ENCODE results near the gene DNLZ. TPM values are rescaled to one million over a fixed set of nuclear protein-coding genes. Genes with fewer than 3 reads are reported as not detected.

Gene DNLZ
- total and polyA plus RNA-seq, 7 donors = 8.2 to 40.7 (median 18.7) TPM

DNA sequence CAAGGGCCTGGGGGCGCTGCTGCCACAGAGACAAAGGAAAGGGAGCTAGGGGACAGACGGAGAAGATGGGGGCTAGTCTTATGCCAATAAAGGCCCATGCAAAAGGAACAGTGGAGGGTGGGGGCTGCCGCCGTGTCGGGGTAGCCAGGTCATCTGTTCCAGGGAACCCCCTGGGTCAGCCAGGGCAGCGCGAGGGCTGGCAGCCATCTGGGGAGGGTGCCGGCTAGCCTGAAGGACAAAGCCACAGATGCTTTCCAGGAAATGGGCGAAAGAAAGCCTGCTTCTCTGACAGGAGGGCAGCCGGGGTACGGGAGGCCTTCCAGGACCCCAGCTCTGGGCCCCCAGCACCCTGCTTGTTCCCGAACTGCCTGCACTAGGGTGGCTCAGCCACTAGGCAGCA is 11.6 kb upstream of the DNLZ start:
- 91 to 93% (median 91%) methylated on average over 12 of the region's 12 CpGs for WGBS, 3 donors
- intact Hi-C loops (cut with DNase I) = no loop called here
- H3K4me3 ChIP-seq = no peak overlapping the region
- no peaks in the 10 kb centered on the region for H3K9me3 ChIP-seq
- no peak for ATAC-seq
- no peak overlapping the region for H3K27ac ChIP-seq
- no peaks in the 10 kb centered on the region for H3K4me1 ChIP-seq
- DNase-seq = no peak
- peaks cover 0 to 24% of the 10 kb centered on the region in 2 donors for H3K36me3 ChIP-seq (ENCODE audit: insufficient read depth in 1 of 2, low read depth in 1 of 2)
- no peaks in the 10 kb centered on the region for H3K27me3 ChIP-seq (ENCODE audit: insufficient read depth in 3 of 3, low read length in 2 of 3)
- TF ChIP-seq, protein P1, sequence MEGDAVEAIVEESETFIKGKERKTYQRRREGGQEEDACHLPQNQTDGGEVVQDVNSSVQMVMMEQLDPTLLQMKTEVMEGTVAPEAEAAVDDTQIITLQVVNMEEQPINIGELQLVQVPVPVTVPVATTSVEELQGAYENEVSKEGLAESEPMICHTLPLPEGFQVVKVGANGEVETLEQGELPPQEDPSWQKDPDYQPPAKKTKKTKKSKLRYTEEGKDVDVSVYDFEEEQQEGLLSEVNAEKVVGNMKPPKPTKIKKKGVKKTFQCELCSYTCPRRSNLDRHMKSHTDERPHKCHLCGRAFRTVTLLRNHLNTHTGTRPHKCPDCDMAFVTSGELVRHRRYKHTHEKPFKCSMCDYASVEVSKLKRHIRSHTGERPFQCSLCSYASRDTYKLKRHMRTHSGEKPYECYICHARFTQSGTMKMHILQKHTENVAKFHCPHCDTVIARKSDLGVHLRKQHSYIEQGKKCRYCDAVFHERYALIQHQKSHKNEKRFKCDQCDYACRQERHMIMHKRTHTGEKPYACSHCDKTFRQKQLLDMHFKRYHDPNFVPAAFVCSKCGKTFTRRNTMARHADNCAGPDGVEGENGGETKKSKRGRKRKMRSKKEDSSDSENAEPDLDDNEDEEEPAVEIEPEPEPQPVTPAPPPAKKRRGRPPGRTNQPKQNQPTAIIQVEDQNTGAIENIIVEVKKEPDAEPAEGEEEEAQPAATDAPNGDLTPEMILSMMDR (IDR thresholded peaks at IDR 0.05) = no peak

DNA sequence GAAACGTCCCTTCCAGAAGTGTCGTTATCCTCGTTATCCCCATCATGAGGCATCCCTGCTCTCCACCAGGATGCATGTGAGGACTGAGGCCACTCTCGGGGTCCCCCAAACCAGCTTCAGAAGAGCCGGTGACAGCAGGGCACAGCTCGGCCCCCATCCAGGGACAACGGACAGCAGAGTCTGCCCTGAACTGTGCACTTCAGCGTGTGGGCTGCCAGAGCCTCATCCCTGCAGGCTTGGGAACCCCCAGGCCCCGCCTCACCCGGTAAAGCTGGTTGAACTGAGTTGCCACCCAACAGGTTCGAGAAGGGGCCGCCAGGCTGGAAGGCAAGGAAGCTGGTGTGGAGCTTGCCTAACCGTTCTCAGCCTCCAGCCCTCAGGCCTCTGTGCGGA is 10.6 kb upstream of the DNLZ start:
- intact Hi-C loops (cut with DNase I) = no loop called here
- H3K4me3 ChIP-seq = no peak overlapping the region
- no peak for DNase-seq
- 83 to 84% (median 84%) methylated on average over 14 of the region's 14 CpGs for WGBS, 3 donors
- no peak for ATAC-seq
- H3K27me3 ChIP-seq (ENCODE audit: insufficient read depth in 3 of 3, low read length in 2 of 3) = peaks cover 0 to under 1% (median 0%) of the 10 kb centered on the region in 3 donors
- H3K27ac ChIP-seq = no peak overlapping the region
- no peaks in the 10 kb centered on the region for H3K4me1 ChIP-seq
- no peaks in the 10 kb centered on the region for H3K9me3 ChIP-seq
- TF ChIP-seq, protein P1 (IDR thresholded peaks at IDR 0.05) = no peak
- peaks cover 0 to 15% of the 10 kb centered on the region in 2 donors for H3K36me3 ChIP-seq (ENCODE audit: insufficient read depth in 1 of 2, low read depth in 1 of 2)

- WGBS, 3 donors = 69% methylated on average over 26 to 27 of the region's 27 CpGs
- no peak for DNase-seq
- peak in 1 of 4 donors; percentile 41 for ATAC-seq
- H3K36me3 ChIP-seq (ENCODE audit: insufficient read depth in 1 of 2, low read depth in 1 of 2) = peaks cover 0 to 8% of the 10 kb centered on the region in 2 donors
- intact Hi-C loops (cut with DNase I) = no loop called here
- TF ChIP-seq, protein P1 (IDR thresholded peaks at IDR 0.05) = no peak
- peak within 1 kb of the TSS; percentile 22 for H3K4me3 ChIP-seq
- no peaks in the 10 kb centered on the region for H3K9me3 ChIP-seq
- peaks cover 0 to 6% (median 0%) of the 10 kb centered on the region in 3 donors for H3K27me3 ChIP-seq (ENCODE audit: insufficient read depth in 3 of 3, low read length in 2 of 3)
- H3K27ac ChIP-seq = no peak within 1 kb of the TSS
- H3K4me1 ChIP-seq = no peaks in the 10 kb centered on the region
Observed at GRCh38 chr9:136373300-136374182, 10.0 kb upstream of the DNLZ start, which contains the start of gene CARD9. CARD9 (minus strand) TSS chr9:136373669; CDS start chr9:136372078, 1,591 bp downstream.

- H3K27ac ChIP-seq = no peak overlapping the region
- intact Hi-C loops (cut with DNase I) = no loop called here
- no peaks in the 10 kb centered on the region for H3K9me3 ChIP-seq
- peaks cover 0 to 13% (median 0%) of the 10 kb centered on the region in 3 donors for H3K27me3 ChIP-seq (ENCODE audit: insufficient read depth in 3 of 3, low read length in 2 of 3)
- no peaks in the 10 kb centered on the region for H3K4me1 ChIP-seq
- TF ChIP-seq, protein P1 (IDR thresholded peaks at IDR 0.05) = no peak
- H3K36me3 ChIP-seq (ENCODE audit: insufficient read depth in 1 of 2, low read depth in 1 of 2) = peaks cover 0 to 3% of the 10 kb centered on the region in 2 donors
- DNase-seq = peak; percentile 72 to 82
- WGBS, 3 donors = 17 to 22% (median 18%) methylated on average over 21 of the region's 21 CpGs
- peak overlapping the region; percentile 22 for H3K4me3 ChIP-seq
- ATAC-seq = peak; percentile 20 to 56 (median 26)
Observed at GRCh38 chr9:136372561-136373299, 9.2 kb upstream of the DNLZ start.
